Gastroesophageal sphincter (tissue), 3 donors: Measurements from ENCODE around the gene LONP2.

Experiments
- EP300 ChIP-seq: sonication (generic); formaldehyde crosslinking; IDR thresholded peaks from one replicate; pipeline ENCODE4 v1.6.1; 2017; ENCODE audit warnings: antibody characterized with exemption, mild to moderate bottlenecking
- POLR2A ChIP-seq, 2 donors: fragments of 450-650 bp; IDR thresholded peaks; one replicate each; pipeline ENCODE4 v1.6.1; 2017; ENCODE audit warnings: antibody characterized with exemption in 2 of 2, mild to moderate bottlenecking in 2 of 2, moderate library complexity in 1 of 2
- POLR2AphosphoS5 ChIP-seq: sonication (generic); formaldehyde crosslinking; IDR thresholded peaks from one replicate; pipeline ENCODE4 v1.6.1; 2017; ENCODE audit warnings: antibody characterized with exemption
- TF ChIP-seq, protein P1 (sequence below), 4 experiments: fragments of 200-600 bp in 2 of 4; fragments of 450-650 bp in 2 of 4; sonication (generic) in 1 of 4; IDR thresholded peaks; one replicate each; pipeline ENCODE4 v1.5.1; 2017 to 2019; ENCODE audit warnings: antibody characterized with exemption in 4 of 4, mild to moderate bottlenecking in 2 of 4, moderate library complexity in 2 of 4

DNA sequence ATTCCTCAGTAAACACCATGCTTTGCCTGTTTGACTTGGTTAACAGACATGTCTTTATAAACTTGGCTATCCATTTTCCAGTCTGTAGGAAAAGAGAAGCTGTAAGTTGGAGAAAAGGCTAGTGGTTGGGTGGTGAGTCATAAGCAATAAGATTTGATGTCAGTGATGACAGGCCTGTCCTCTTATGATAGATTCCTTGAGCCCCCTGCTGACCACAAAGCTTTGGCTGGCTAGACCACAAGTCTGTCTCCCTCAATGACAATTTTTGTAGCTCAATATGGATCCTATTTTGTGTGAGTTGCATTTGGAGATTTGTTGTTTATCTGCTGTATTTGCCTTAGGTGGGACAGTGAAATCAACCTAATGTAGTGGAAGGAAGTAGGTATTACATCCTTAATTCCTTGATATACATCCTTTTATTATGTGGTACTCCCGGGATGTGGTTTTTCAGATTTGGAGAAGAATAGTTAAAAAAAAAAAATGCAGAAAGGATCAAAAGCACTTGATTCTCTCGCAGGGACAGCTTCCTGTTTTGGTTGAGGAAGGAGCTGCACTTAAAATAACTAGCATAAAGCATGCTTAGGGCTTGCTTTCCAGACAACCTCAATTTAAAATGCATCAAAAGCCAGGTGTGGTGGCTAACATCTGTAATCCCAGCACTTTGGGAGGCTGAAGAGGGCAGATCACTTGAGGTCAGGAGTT lies 73.7 kb downstream of the LONP2 start:
- no peak for TF ChIP-seq POLR2A (IDR thresholded peaks at IDR 0.05)
- TF ChIP-seq EP300: no peak
- no peak for TF ChIP-seq POLR2AphosphoS5
- TF ChIP-seq, protein P1, sequence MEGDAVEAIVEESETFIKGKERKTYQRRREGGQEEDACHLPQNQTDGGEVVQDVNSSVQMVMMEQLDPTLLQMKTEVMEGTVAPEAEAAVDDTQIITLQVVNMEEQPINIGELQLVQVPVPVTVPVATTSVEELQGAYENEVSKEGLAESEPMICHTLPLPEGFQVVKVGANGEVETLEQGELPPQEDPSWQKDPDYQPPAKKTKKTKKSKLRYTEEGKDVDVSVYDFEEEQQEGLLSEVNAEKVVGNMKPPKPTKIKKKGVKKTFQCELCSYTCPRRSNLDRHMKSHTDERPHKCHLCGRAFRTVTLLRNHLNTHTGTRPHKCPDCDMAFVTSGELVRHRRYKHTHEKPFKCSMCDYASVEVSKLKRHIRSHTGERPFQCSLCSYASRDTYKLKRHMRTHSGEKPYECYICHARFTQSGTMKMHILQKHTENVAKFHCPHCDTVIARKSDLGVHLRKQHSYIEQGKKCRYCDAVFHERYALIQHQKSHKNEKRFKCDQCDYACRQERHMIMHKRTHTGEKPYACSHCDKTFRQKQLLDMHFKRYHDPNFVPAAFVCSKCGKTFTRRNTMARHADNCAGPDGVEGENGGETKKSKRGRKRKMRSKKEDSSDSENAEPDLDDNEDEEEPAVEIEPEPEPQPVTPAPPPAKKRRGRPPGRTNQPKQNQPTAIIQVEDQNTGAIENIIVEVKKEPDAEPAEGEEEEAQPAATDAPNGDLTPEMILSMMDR (IDR thresholded peaks at IDR 0.05): no peak
